Prostate gland (tissue), 2 donors: ENCODE measurements around the gene LMOD2. TPM values are rescaled to one million over a fixed set of nuclear protein-coding genes. Genes with fewer than 3 reads are reported as not detected.

Experiments used
- DNase-seq: peaks from one replicate; pipeline ENCODE4 v3.0.0-alpha.2; 2019; ENCODE audit warnings: low spot score
- H3K27ac ChIP-seq, 2 donors: fragments of 200-600 bp; sonication (generic); 2 replicates each; pipeline ENCODE4 v1.5.1; 2017 to 2019
- H3K27me3 ChIP-seq: fragments of 200-600 bp; sonication (generic); replicated peaks from 2 replicates; pipeline ENCODE4 v1.5.1; 2019; ENCODE audit not compliant: insufficient read depth
- H3K36me3 ChIP-seq, 2 donors: fragments of 200-600 bp; sonication (generic); 1 replicate in 1 of 2; 2 replicates in 1 of 2; pipeline versions ENCODE4 v1.5.1 to v1.8.1; 2017 to 2019
- H3K4me1 ChIP-seq: fragments of 200-600 bp; sonication (generic); replicated peaks from 2 replicates; pipeline ENCODE4 v1.5.1; 2019
- H3K4me3 ChIP-seq, 2 donors: fragments of 200-600 bp; sonication (generic); 2 replicates each; pipeline ENCODE4 v1.5.1; 2017 to 2019
- H3K9me3 ChIP-seq: fragments of 200-600 bp; sonication (generic); 2 replicates; pipeline ENCODE4 v1.5.1; 2017
- POLR2A ChIP-seq: fragments of 450-650 bp; IDR thresholded peaks from one replicate; pipeline ENCODE4 v1.6.1; 2016; ENCODE audit warnings: antibody characterized with exemption, mild to moderate bottlenecking
- POLR2AphosphoS5 ChIP-seq: sonication (generic); formaldehyde crosslinking; IDR thresholded peaks from one replicate; pipeline ENCODE4 v1.6.1; 2017; ENCODE audit warnings: antibody characterized with exemption
- WGBS: methylation state at CpG from one replicate; pipeline ENCODE4 v1.1.5; 2018; 5-methylcytosine and 5-hydroxymethylcytosine counted together
- intact Hi-C: fragments of 100-400 bp; cut with DNase I; formaldehyde crosslinking; loops from one replicate; pipeline ENCODE4 v1.14.2; 2022
- total RNA-seq, 2 donors: library from RNA; depleted of rRNA; stranded (reverse); fragments of >200 nt; gene quantifications; one replicate each; pipeline ENCODE4 v1.1.0, GENCODE V29; 2016
- TF ChIP-seq, protein P1 (sequence below), 4 experiments: fragments of 200-600 bp in 2 of 4; fragments of 450-650 bp in 2 of 4; sonication (generic) in 2 of 4; IDR thresholded peaks; 1 replicate in 3 of 4; 2 replicates in 1 of 4; pipeline ENCODE4 v1.5.1; 2016 to 2019; ENCODE audit warnings: antibody characterized with exemption in 4 of 4, mild to moderate bottlenecking in 2 of 4, moderate library complexity in 2 of 4

The LMOD2 gene
- total RNA-seq, 2 donors from 2014 or later, result 4.6 TPM; not detected in 1

- TF ChIP-seq, protein P1, sequence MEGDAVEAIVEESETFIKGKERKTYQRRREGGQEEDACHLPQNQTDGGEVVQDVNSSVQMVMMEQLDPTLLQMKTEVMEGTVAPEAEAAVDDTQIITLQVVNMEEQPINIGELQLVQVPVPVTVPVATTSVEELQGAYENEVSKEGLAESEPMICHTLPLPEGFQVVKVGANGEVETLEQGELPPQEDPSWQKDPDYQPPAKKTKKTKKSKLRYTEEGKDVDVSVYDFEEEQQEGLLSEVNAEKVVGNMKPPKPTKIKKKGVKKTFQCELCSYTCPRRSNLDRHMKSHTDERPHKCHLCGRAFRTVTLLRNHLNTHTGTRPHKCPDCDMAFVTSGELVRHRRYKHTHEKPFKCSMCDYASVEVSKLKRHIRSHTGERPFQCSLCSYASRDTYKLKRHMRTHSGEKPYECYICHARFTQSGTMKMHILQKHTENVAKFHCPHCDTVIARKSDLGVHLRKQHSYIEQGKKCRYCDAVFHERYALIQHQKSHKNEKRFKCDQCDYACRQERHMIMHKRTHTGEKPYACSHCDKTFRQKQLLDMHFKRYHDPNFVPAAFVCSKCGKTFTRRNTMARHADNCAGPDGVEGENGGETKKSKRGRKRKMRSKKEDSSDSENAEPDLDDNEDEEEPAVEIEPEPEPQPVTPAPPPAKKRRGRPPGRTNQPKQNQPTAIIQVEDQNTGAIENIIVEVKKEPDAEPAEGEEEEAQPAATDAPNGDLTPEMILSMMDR (IDR thresholded peaks at IDR 0.05), result no peak
- TF ChIP-seq POLR2AphosphoS5 (no peak), POLR2A (no peak)
- H3K36me3 ChIP-seq, result peaks cover 0 to 5% of the 10 kb centered on the region in 2 donors
- DNase-seq, result no peak
- WGBS, result 79% methylated on average over 1 of the region's 1 CpG
- H3K9me3 ChIP-seq, result no peaks in the 10 kb centered on the region
- no peaks in the 10 kb centered on the region for H3K4me1 ChIP-seq
- H3K27me3 ChIP-seq, result no peaks in the 10 kb centered on the region
- H3K27ac ChIP-seq, result no peak overlapping the region
- intact Hi-C loops, result no loop called here
- H3K4me3 ChIP-seq, result no peak overlapping the region
Observed at GRCh38 chr7:123687727-123688126, 32.1 kb downstream of the LMOD2 start.

- Histone ChIP-seq H3K4me3 (no peak overlapping the region), H3K27ac (no peak overlapping the region), H3K27me3 (no peaks in the 10 kb centered on the region), H3K4me1 (no peaks in the 10 kb centered on the region), H3K9me3 (no peaks in the 10 kb centered on the region), H3K36me3 (peaks cover 0 to 5% of the 10 kb centered on the region in 2 donors)
- WGBS, result 79% methylated on average over 3 of the region's 3 CpGs
- no peak for TF ChIP-seq POLR2AphosphoS5
- TF ChIP-seq, protein P1 (IDR thresholded peaks at IDR 0.05), result no peak
- TF ChIP-seq POLR2A, result no peak
- intact Hi-C loops, result no loop called here
- no peak for DNase-seq
Observed at GRCh38 chr7:123689250-123689649, 33.6 kb downstream of the LMOD2 start.

DNA sequence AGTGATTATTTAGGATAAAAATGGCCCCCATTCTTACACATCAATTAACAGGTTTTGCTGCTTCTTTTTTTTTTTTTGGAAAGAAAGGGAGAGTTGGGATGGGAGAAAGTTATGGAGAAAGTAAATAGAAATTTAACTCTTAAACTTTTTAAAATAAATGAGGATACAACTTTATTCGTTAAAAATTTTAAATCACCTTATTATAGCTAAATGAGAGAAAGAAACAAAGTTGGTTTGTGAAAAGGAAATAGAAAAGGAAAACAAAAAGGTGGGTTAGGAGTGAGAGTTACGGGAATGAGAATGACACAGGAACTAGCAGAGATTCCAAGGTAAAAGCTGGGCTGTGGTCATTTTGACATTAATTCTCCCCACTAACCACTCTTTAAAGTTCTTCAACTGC, 34.9 kb downstream of the LMOD2 start:
- WGBS, result 90% methylated on average over 2 of the region's 2 CpGs
- no peaks in the 10 kb centered on the region for H3K9me3 ChIP-seq
- no peak overlapping the region for H3K27ac ChIP-seq
- no peak for DNase-seq
- H3K36me3 ChIP-seq, result peaks cover 0 to 5% of the 10 kb centered on the region in 2 donors
- TF ChIP-seq, protein P1 (IDR thresholded peaks at IDR 0.05), result no peak
- TF ChIP-seq POLR2AphosphoS5, result no peak
- TF ChIP-seq POLR2A, result no peak
- H3K4me3 ChIP-seq, result no peak overlapping the region
- no peaks in the 10 kb centered on the region for H3K27me3 ChIP-seq
- intact Hi-C loops, result no loop called here
- H3K4me1 ChIP-seq, result no peaks in the 10 kb centered on the region

DNA sequence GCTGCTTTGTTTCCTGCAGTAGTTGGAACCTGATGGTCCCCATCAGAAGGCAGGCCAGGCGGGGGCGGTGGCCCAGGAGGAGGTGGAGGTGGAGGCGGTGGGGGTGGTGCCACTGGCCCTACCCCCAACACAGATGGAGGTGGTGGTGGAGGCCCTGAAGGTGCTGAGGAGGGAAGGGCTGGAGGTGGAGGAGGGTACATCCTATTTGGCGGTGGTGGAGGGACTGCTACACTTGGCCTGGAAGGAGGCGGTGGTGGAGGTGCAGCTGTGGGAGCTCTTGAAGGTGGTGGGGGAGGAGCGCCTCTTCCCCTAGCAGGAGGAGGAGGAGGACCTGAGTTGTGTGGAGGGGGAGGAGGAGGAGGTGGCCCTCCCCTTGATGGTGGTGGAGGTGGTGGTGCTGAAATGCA, 36.8 kb downstream of the LMOD2 start:
- TF ChIP-seq POLR2AphosphoS5 (no peak), POLR2A (no peak)
- TF ChIP-seq, protein P1 (IDR thresholded peaks at IDR 0.05), result no peak
- no peaks in the 10 kb centered on the region for H3K9me3 ChIP-seq
- no peak overlapping the region for H3K27ac ChIP-seq
- WGBS, result 94% methylated on average over 6 of the region's 6 CpGs
- no peaks in the 10 kb centered on the region for H3K27me3 ChIP-seq
- H3K36me3 ChIP-seq, result peaks cover 0 to 5% of the 10 kb centered on the region in 2 donors
- intact Hi-C loops, result no loop called here
- H3K4me3 ChIP-seq, result no peak overlapping the region
- DNase-seq, result no peak
- no peaks in the 10 kb centered on the region for H3K4me1 ChIP-seq

DNA sequence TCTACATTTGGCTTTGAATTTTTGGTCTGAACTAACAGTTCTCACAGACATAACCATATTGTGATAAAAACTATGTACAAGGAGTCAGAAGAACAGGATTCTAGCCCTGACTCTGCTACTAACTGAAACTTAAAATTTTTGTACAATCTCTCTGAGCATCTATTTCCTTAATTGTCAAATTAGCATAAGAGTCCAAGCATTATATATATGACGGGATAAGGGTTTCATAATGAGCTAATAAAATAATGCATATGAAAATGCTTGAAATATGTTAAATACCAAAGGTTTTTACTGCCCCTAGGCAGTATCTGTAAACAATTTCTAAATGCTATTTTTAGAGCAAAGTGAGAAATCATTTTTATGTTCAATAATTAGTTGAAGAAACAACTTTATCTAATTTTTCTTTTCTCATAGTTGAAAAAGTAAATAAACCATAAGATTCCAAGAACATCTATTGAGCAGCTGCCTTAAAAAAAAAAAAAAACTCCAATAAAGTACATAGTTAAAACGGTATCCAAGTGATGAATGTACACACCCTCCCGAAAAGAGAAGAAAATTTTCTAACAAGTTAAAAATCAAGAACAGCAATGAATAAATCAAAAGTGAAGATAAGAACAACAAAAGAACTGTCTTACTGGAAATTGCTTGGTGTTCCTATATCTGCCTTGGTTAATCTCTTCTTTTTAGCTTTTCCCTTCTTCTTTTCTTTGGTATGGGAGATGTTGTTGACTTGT, 40.4 kb downstream of the LMOD2 start:
- no peaks in the 10 kb centered on the region for H3K27me3 ChIP-seq
- no peak overlapping the region for H3K27ac ChIP-seq
- no peak overlapping the region for H3K4me3 ChIP-seq
- DNase-seq, result no peak
- no peaks in the 10 kb centered on the region for H3K9me3 ChIP-seq
- TF ChIP-seq POLR2A (no peak), POLR2AphosphoS5 (no peak)
- TF ChIP-seq, protein P1 (IDR thresholded peaks at IDR 0.05), result no peak
- WGBS, result 25% methylated on average over 3 of the region's 3 CpGs
- no peaks in the 10 kb centered on the region for H3K4me1 ChIP-seq
- intact Hi-C loops, result loop anchor here (5.0 kb wide), 1 partner anchor 204 kb away; no protein-coding TSS in a partner anchor
- peaks cover 0 to 5% of the 10 kb centered on the region in 2 donors for H3K36me3 ChIP-seq
